Measurements from ENCODE around the gene RBMS2. TPM values are rescaled to one million over a fixed set of nuclear protein-coding genes. Genes with fewer than 3 reads are reported as not detected.

Gene RBMS2
- total RNA-seq, 1 donor from 2014 or later, result 2.7 TPM

- Mint-ChIP-seq H3K36me3 (ENCODE audit: low read depth) (no peaks in the 10 kb centered on the region), H3K9me3 (no peaks in the 10 kb centered on the region), H3K4me3 (no peak overlapping the region), H3K27me3 (no peaks in the 10 kb centered on the region), H3K27ac (no peak overlapping the region), H3K4me1 (peaks cover 2% of the 10 kb centered on the region)
- DNase-seq (no peak), ATAC-seq (ENCODE audit: low read depth) (no peak)
- ChIA-PET CTCF (interaction anchor here (0.9 to 2.0 kb wide), 3 partner anchors 15 to 125 kb away, joined by 4 to 7 read pairs (median 6); no protein-coding TSS in a partner anchor), POLR2A (no interaction called here)
- intact Hi-C loops (cut with micrococcal nuclease), result loop anchor here (5.0 to 10.0 kb wide), 2 partner anchors 38 to 465 kb away; partner anchors contain the start of gene ESYT1
- no peak for TF ChIP-seq CTCF (IDR thresholded peaks at IDR 0.05)
Observed at GRCh38 chr12:56589783-56590182, 68.2 kb downstream of the RBMS2 start.

GRCh38 chr12:56590237-56590830, 68.7 kb downstream of the RBMS2 start:
- no peak overlapping the region for H3K27ac Mint-ChIP-seq
- peaks cover 2% of the 10 kb centered on the region for H3K4me1 Mint-ChIP-seq
- H3K27me3 Mint-ChIP-seq, result no peaks in the 10 kb centered on the region
- POLR2A ChIA-PET, result no interaction called here
- intact Hi-C loops (cut with micrococcal nuclease), result loop anchor here (5.0 to 10.0 kb wide), 2 partner anchors 37 to 466 kb away; partner anchors contain the start of gene ESYT1
- ATAC-seq (ENCODE audit: low read depth) (peak; percentile 51), DNase-seq (no peak)
- no peak overlapping the region for H3K4me3 Mint-ChIP-seq
- CTCF ChIA-PET, result interaction anchor here (1.3 to 2.0 kb wide), 3 partner anchors 16 to 76 kb away, joined by 4 to 7 read pairs (median 4); no protein-coding TSS in a partner anchor
- TF ChIP-seq CTCF (IDR thresholded peaks at IDR 0.05), result no peak
- no peaks in the 10 kb centered on the region for H3K9me3 Mint-ChIP-seq
- peaks cover under 1% of the 10 kb centered on the region for H3K36me3 Mint-ChIP-seq (ENCODE audit: low read depth)

DNA sequence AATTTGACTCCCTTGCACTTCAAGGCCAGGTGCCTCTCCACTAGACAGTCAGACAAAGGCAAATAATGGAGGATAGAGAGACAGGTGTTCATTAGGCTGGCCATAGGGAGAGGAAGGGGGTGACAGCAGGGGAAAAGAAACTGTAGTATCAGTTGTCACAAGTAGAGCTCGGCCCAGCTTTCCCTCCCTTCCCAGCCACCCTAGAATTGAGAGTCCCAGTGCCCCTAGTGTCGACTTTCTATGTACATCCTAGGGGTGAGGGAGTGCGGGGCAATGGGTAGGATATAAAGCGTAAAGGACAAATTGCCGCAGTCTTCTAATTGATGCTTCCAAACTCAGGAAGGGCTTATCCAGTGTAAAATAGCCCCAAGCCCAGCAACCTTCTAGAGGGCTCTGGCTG, 69.5 kb downstream of the RBMS2 start:
- TF ChIP-seq CTCF (IDR thresholded peaks at IDR 0.05), result no peak
- Mint-ChIP-seq H3K4me3 (no peak overlapping the region), H3K4me1 (peaks cover 2% of the 10 kb centered on the region), H3K9me3 (no peaks in the 10 kb centered on the region), H3K27ac (no peak overlapping the region), H3K36me3 (ENCODE audit: low read depth) (peaks cover 6% of the 10 kb centered on the region), H3K27me3 (no peaks in the 10 kb centered on the region)
- POLR2A ChIA-PET, result interaction anchor here (0.7 kb wide), 1 partner anchor 357 kb away, joined by 3 read pairs; no protein-coding TSS in a partner anchor
- intact Hi-C loops (cut with micrococcal nuclease), result loop anchor here (5.0 to 10.0 kb wide), 2 partner anchors 36 to 466 kb away; partner anchors contain the start of gene ESYT1
- CTCF ChIA-PET, result interaction anchor here (1.5 to 2.0 kb wide), 2 partner anchors 17 to 46 kb away, joined by 4 read pairs; no protein-coding TSS in a partner anchor
- DNase-seq (no peak), ATAC-seq (ENCODE audit: low read depth) (no peak)

DNA sequence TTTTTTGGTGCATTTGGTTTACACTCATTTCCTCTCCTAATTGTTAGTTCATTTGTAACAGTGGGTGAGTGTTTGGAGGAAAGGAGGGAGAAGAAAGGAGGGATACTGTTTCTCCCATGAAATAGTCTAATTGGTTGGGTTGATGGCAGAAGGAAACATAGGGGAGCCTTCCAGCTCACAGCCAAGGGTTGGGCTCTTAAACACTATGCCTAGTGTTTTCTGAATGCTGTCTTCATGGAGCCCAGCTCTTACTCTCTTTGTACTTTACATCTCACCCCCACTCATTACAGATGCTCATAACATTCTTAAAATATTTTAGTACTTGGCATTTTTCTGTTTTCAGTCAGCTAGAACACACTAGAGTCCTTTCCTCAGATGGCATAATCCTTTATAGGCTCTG, 70.3 kb downstream of the RBMS2 start:
- CTCF ChIA-PET, result no interaction called here
- H3K36me3 Mint-ChIP-seq (ENCODE audit: low read depth), result peaks cover 12% of the 10 kb centered on the region

More for the DNA sequence above, 70.3 kb downstream of the RBMS2 start:
- no peak for TF ChIP-seq CTCF (IDR thresholded peaks at IDR 0.05)
- no peak overlapping the region for H3K4me3 Mint-ChIP-seq
- H3K27ac Mint-ChIP-seq, result peak overlapping the region; percentile 20
- DNase-seq, result no peak
- H3K27me3 Mint-ChIP-seq, result no peaks in the 10 kb centered on the region
- peaks cover 2% of the 10 kb centered on the region for H3K4me1 Mint-ChIP-seq
- no peak for ATAC-seq (ENCODE audit: low read depth)
- H3K9me3 Mint-ChIP-seq, result no peaks in the 10 kb centered on the region
- intact Hi-C loops (cut with micrococcal nuclease), result loop anchor here (5.0 to 10.0 kb wide), 2 partner anchors 35 to 467 kb away; partner anchors contain the start of gene ESYT1
- POLR2A ChIA-PET, result no interaction called here

Measured in activated B cell treated with CpG ODN at 0.5 μM for 24 hours (primary cell).